CD4-positive, alpha-beta T cell treated with Interleukin-15 for 1 hour (primary cell): ENCODE data around the gene MASTL.

Experiments used
- DNase-seq: peaks from one replicate; pipeline ENCODE4 v3.0.0-alpha.2; 2020

The MASTL gene

DNA sequence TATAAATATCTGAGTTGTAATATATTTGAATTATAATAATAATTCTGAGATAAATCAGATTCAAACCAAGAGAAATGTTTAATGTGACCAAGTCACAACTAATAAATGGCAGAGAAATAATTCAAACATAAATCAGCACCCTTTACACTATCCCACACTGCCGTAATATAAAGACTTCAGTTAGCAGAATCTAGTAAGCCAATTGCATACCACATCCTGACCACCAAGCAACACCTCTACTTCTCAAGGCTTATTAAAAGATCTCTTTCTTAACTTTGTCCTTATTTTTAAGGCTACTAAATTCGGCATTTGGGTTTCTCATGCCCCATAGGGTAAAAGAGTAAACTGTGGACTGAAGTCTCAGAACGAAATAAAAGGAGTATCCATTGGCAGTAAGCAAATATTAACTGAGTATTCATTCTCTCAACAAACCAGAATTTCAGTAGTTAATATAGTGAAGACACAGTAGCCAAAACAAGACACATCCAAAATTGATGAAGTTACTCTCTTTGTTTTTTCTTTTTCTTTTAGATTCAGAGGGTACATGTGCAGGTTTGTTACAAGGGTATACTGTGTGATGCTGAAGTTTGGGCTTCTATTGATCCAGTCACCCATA is 70.6 kb downstream of the MASTL start:
- no peak for DNase-seq

GRCh38 chr10:27230022-27230421 is 74.9 kb downstream of the MASTL start:
- DNase-seq: no peak

- no peak for DNase-seq
Measured at GRCh38 chr10:27235706-27236105, 80.6 kb downstream of the MASTL start.
